ENCODE measurements around the gene XRCC2. TPM values are rescaled to one million over a fixed set of nuclear protein-coding genes. Genes with fewer than 3 reads are reported as not detected.

The XRCC2 gene
- total and polyA plus RNA-seq, 7 donors, result 0.23 to 2.2 (median 0.34) TPM; not detected in 1

GRCh38 chr7:152640829-152641228 is 35.1 kb downstream of the XRCC2 start:
- TF ChIP-seq CTCF (IDR thresholded peaks at IDR 0.05) (no peak), EP300 (IDR thresholded peaks at IDR 0.05) (no peak), POLR2AphosphoS5 (IDR thresholded peaks at IDR 0.05) (no peak), POLR2A (IDR thresholded peaks at IDR 0.05) (no peak)
- 70 to 81% methylated on average over 6 of the region's 6 CpGs for WGBS, 2 donors
- no peak overlapping the region for H3K4me3 ChIP-seq
- no peaks in the 10 kb centered on the region for H3K36me3 ChIP-seq
- H3K27ac ChIP-seq, result no peak overlapping the region
- no peaks in the 10 kb centered on the region for H3K9me3 ChIP-seq
- intact Hi-C loops (cut with DNase I), result no loop called here
- no peaks in the 10 kb centered on the region for H3K4me1 ChIP-seq
- DNase-seq, result no peak
- H3K27me3 ChIP-seq, result no peaks in the 10 kb centered on the region

GRCh38 chr7:152637920-152638580 is 37.9 kb downstream of the XRCC2 start:
- H3K27me3 ChIP-seq, result no peaks in the 10 kb centered on the region
- WGBS, 2 donors, result 90% methylated on average over 7 of the region's 7 CpGs
- TF ChIP-seq EP300 (IDR thresholded peaks at IDR 0.05) (no peak), POLR2A (IDR thresholded peaks at IDR 0.05) (no peak), POLR2AphosphoS5 (IDR thresholded peaks at IDR 0.05) (no peak), CTCF (IDR thresholded peaks at IDR 0.05) (no peak)

GRCh38 chr7:152637161-152637560 is 38.8 kb downstream of the XRCC2 start:
- H3K4me3 ChIP-seq, result no peak overlapping the region
- no peaks in the 10 kb centered on the region for H3K36me3 ChIP-seq
- TF ChIP-seq CTCF (IDR thresholded peaks at IDR 0.05) (no peak), EP300 (IDR thresholded peaks at IDR 0.05) (no peak), POLR2AphosphoS5 (IDR thresholded peaks at IDR 0.05) (no peak), POLR2A (IDR thresholded peaks at IDR 0.05) (no peak)
- H3K4me1 ChIP-seq, result no peaks in the 10 kb centered on the region
- H3K9me3 ChIP-seq, result no peaks in the 10 kb centered on the region
- no peak for DNase-seq
- no peaks in the 10 kb centered on the region for H3K27me3 ChIP-seq
- no peak overlapping the region for H3K27ac ChIP-seq
- intact Hi-C loops (cut with DNase I), result no loop called here
- WGBS, 2 donors, result 50 to 89% methylated on average over 1 of the region's 1 CpG

More at GRCh38 chr7:152637920-152638580, 37.9 kb downstream of the XRCC2 start:
- intact Hi-C loops (cut with DNase I), result no loop called here
- no peak overlapping the region for H3K4me3 ChIP-seq
- no peaks in the 10 kb centered on the region for H3K36me3 ChIP-seq
- no peak for DNase-seq
- H3K4me1 ChIP-seq, result no peaks in the 10 kb centered on the region
- H3K9me3 ChIP-seq, result no peaks in the 10 kb centered on the region
- H3K27ac ChIP-seq, result no peak overlapping the region

GRCh38 chr7:152636441-152636840 is 39.5 kb downstream of the XRCC2 start:
- Histone ChIP-seq H3K27ac (no peak overlapping the region), H3K4me1 (no peaks in the 10 kb centered on the region), H3K9me3 (no peaks in the 10 kb centered on the region), H3K36me3 (no peaks in the 10 kb centered on the region), H3K4me3 (no peak overlapping the region), H3K27me3 (no peaks in the 10 kb centered on the region)
- intact Hi-C loops (cut with DNase I), result no loop called here
- DNase-seq, result no peak
- 82 to 89% methylated on average over 6 of the region's 6 CpGs for WGBS, 2 donors
- TF ChIP-seq POLR2AphosphoS5 (IDR thresholded peaks at IDR 0.05), result no peak
- no peak for TF ChIP-seq CTCF (IDR thresholded peaks at IDR 0.05)
- no peak for TF ChIP-seq EP300 (IDR thresholded peaks at IDR 0.05)
- TF ChIP-seq POLR2A (IDR thresholded peaks at IDR 0.05), result no peak

- no peaks in the 10 kb centered on the region for H3K9me3 ChIP-seq
- TF ChIP-seq POLR2AphosphoS5 (IDR thresholded peaks at IDR 0.05) (no peak), CTCF (IDR thresholded peaks at IDR 0.05) (no peak), POLR2A (IDR thresholded peaks at IDR 0.05) (no peak), EP300 (IDR thresholded peaks at IDR 0.05) (no peak)
- no peak for DNase-seq
- 68 to 77% methylated on average over 8 of the region's 8 CpGs for WGBS, 2 donors
- no peaks in the 10 kb centered on the region for H3K36me3 ChIP-seq
- no peaks in the 10 kb centered on the region for H3K4me1 ChIP-seq
- no peak overlapping the region for H3K4me3 ChIP-seq
- H3K27me3 ChIP-seq, result no peaks in the 10 kb centered on the region
- no peak overlapping the region for H3K27ac ChIP-seq
- intact Hi-C loops (cut with DNase I), result no loop called here
Measured at GRCh38 chr7:152633504-152633903, 42.4 kb downstream of the XRCC2 start.

Data from sigmoid colon (tissue), 7 donors.